HG03571 (cell line): ENCODE measurements around the gene KRCC1.
"Not testable (repeated sequence)": the region's sequence is repeated elsewhere in the genome, so short reads cannot be mapped to it uniquely, and the experiment has no call there.

ENCODE experiments used
- ATAC-seq: cut with Tn5 transposase; IDR thresholded peaks from one replicate; pipeline ENCODE4 v1.9.1; 2021; ENCODE audit not compliant: unreplicated experiment

KRCC1 gene

GRCh38 chr2:88042476-88042875 lies 13.1 kb downstream of the KRCC1 start:
- no peak for ATAC-seq

- no peak for ATAC-seq
Observed at GRCh38 chr2:88038263-88039105, 17.1 kb downstream of the KRCC1 start.

GRCh38 chr2:88036606-88037005 lies 19.0 kb downstream of the KRCC1 start:
- ATAC-seq, result no peak

GRCh38 chr2:88036182-88036581 lies 19.4 kb downstream of the KRCC1 start:
- no peak for ATAC-seq

GRCh38 chr2:88032070-88032702 lies 23.4 kb downstream of the KRCC1 start:
- no peak for ATAC-seq

- ATAC-seq, result no peak
Observed at GRCh38 chr2:88028931-88029330, 26.7 kb downstream of the KRCC1 start.

GRCh38 chr2:88027697-88028389 lies 27.7 kb downstream of the KRCC1 start:
- no peak for ATAC-seq

GRCh38 chr2:88024509-88024908 lies 31.1 kb downstream of the KRCC1 start:
- ATAC-seq, result no peak

- ATAC-seq, result no peak
Observed at GRCh38 chr2:88022669-88022921, 33.0 kb downstream of the KRCC1 start.

- no peak for ATAC-seq
Observed at GRCh38 chr2:88019985-88020384, 35.6 kb downstream of the KRCC1 start.

- ATAC-seq, result no peak
Observed at GRCh38 chr2:88018909-88019308, 36.7 kb downstream of the KRCC1 start.

GRCh38 chr2:88018077-88018805 lies 37.3 kb downstream of the KRCC1 start:
- ATAC-seq, result not testable (repeated sequence)

- not testable (repeated sequence) for ATAC-seq
Observed at GRCh38 chr2:88017780-88018038, 37.9 kb downstream of the KRCC1 start.

GRCh38 chr2:88016960-88017779 lies 38.4 kb downstream of the KRCC1 start:
- ATAC-seq, result peak; percentile 60

GRCh38 chr2:88016086-88016959 lies 39.3 kb downstream of the KRCC1 start, which contains the start of gene RNU2-63P:
RNU2-63P (minus strand) TSS chr2:88016547.
- ATAC-seq, result peak; percentile 87

- no peak for ATAC-seq
Observed at GRCh38 chr2:88011011-88011410, 44.6 kb downstream of the KRCC1 start.

GRCh38 chr2:88010136-88010535 lies 45.4 kb downstream of the KRCC1 start:
- ATAC-seq, result no peak

- ATAC-seq, result no peak
Observed at GRCh38 chr2:88006912-88007439, 48.6 kb downstream of the KRCC1 start.

GRCh38 chr2:88005776-88006175 lies 49.8 kb downstream of the KRCC1 start:
- ATAC-seq, result no peak
